GM13977 (cell line): ENCODE measurements around the gene RCE1.

Source experiments
- DNase-seq: peaks from one replicate; pipeline ENCODE4 v3.0.0; 2012; ENCODE audit warnings: low spot score
- CTCF ChIP-seq: IDR thresholded peaks from 2 replicates; pipeline ENCODE4 v1.5.1; 2012; ENCODE audit warnings: mild to moderate bottlenecking, control low read depth; ENCODE audit not compliant: insufficient read depth; ENCODE audit errors: extremely low read depth, missing control alignments
- in situ Hi-C: fragments of 300-500 bp; cut with MboI; formaldehyde crosslinking; loops from one replicate; pipeline ENCODE4 v1.12.0; 2022; ENCODE audit warnings: low sequenced_read_pairs, low pct_unique_long_range_greater_than_20kb, mixed read lengths, inconsistent platforms; ENCODE audit not compliant: unreplicated experiment

The RCE1 gene

GRCh38 chr11:66881451-66881835, 38.2 kb downstream of the RCE1 start:
- no peak for DNase-seq
- in situ Hi-C loops, result no loop called here
- TF ChIP-seq CTCF, result no peak

- in situ Hi-C loops, result no loop called here
- DNase-seq, result no peak
- TF ChIP-seq CTCF, result no peak
Measured at GRCh38 chr11:66881927-66882452, 38.7 kb downstream of the RCE1 start.

- in situ Hi-C loops, result no loop called here
- DNase-seq, result no peak
- no peak for TF ChIP-seq CTCF
Measured at GRCh38 chr11:66882561-66883015, 39.3 kb downstream of the RCE1 start.

GRCh38 chr11:66883016-66883965, 40.0 kb downstream of the RCE1 start:
- TF ChIP-seq CTCF, result peak; percentile 87
- in situ Hi-C loops, result no loop called here
- peak; percentile 60 for DNase-seq

GRCh38 chr11:66884443-66884842, 41.2 kb downstream of the RCE1 start:
- no peak for DNase-seq
- in situ Hi-C loops, result no loop called here
- no peak for TF ChIP-seq CTCF

- TF ChIP-seq CTCF, result no peak
- DNase-seq, result no peak
- in situ Hi-C loops, result no loop called here
Measured at GRCh38 chr11:66885469-66885868, 42.2 kb downstream of the RCE1 start.
